WTC11 (cell line): Measurements from ENCODE around the gene OCIAD1. TPM values are rescaled to one million over a fixed set of nuclear protein-coding genes. Genes with fewer than 3 reads are reported as not detected.

Experiments
- CBFB ChIP-seq: sonication (generic); formaldehyde crosslinking; IDR thresholded peaks from 2 replicates; pipeline ENCODE4 v1.8.1; 2022; ENCODE audit warnings: mild to moderate bottlenecking, low read depth, missing genetic modification reagents
- CREB1 ChIP-seq: sonication (generic); formaldehyde crosslinking; IDR thresholded peaks from 2 replicates; pipeline ENCODE4 v1.8.0; 2023; ENCODE audit warnings: mild to moderate bottlenecking, missing genetic modification reagents
- FOXK1 ChIP-seq: sonication (generic); formaldehyde crosslinking; IDR thresholded peaks from 2 replicates; pipeline ENCODE4 v1.8.0; 2022; ENCODE audit warnings: mild to moderate bottlenecking, moderate library complexity, missing genetic modification reagents
- FOXP1 ChIP-seq: sonication (generic); formaldehyde crosslinking; IDR thresholded peaks from 2 replicates; pipeline ENCODE4 v1.8.0; 2022; ENCODE audit warnings: missing genetic modification reagents, mild to moderate bottlenecking, moderate library complexity, borderline replicate concordance
- FOXP4 ChIP-seq: sonication (generic); formaldehyde crosslinking; IDR thresholded peaks from 2 replicates; pipeline ENCODE4 v1.8.0; 2022; ENCODE audit warnings: mild to moderate bottlenecking, missing genetic modification reagents
- GABPB1 ChIP-seq: sonication (generic); formaldehyde crosslinking; IDR thresholded peaks from 2 replicates; pipeline ENCODE4 v1.8.1; 2023; ENCODE audit warnings: mild to moderate bottlenecking, missing genetic modification reagents
- JAZF1 ChIP-seq: fragments of 250-450 bp; sonication (Bioruptor Pico); IDR thresholded peaks from 2 replicates; pipeline ENCODE4 v1.9.0; 2021; ENCODE audit warnings: moderate library complexity, mild to moderate bottlenecking, inconsistent platforms
- NR3C1 ChIP-seq: sonication (generic); formaldehyde crosslinking; conservative IDR thresholded peaks from 2 replicates; pipeline ENCODE4 v1.8.1; 2023; ENCODE audit warnings: low read depth, mild to moderate bottlenecking, missing genetic modification reagents
- SMAD3 ChIP-seq: sonication (generic); formaldehyde crosslinking; IDR thresholded peaks from 2 replicates; pipeline ENCODE4 v1.8.0; 2022; ENCODE audit warnings: missing genetic modification reagents, mild to moderate bottlenecking, borderline replicate concordance
- TEAD1 ChIP-seq: sonication (generic); formaldehyde crosslinking; IDR thresholded peaks from 2 replicates; pipeline ENCODE4 v1.8.0; 2022; ENCODE audit warnings: mild to moderate bottlenecking, missing genetic modification reagents
- ZNF121 ChIP-seq: sonication (generic); formaldehyde crosslinking; IDR thresholded peaks from 2 replicates; pipeline ENCODE4 v1.8.0; 2023; ENCODE audit warnings: missing genetic modification reagents
- ZNF232 ChIP-seq: sonication (generic); formaldehyde crosslinking; IDR thresholded peaks from 2 replicates; pipeline ENCODE4 v1.8.0; 2022; ENCODE audit warnings: mild to moderate bottlenecking, missing genetic modification reagents
- ZNF317 ChIP-seq: sonication (generic); formaldehyde crosslinking; IDR thresholded peaks from 2 replicates; pipeline ENCODE4 v1.8.1; 2023; ENCODE audit warnings: low read depth, mild to moderate bottlenecking, moderate library complexity, missing genetic modification reagents, borderline replicate concordance
- ZNF423 ChIP-seq: fragments of 250-450 bp; sonication (Bioruptor Pico); IDR thresholded peaks from 2 replicates; pipeline ENCODE4 v2.1.2; 2022; ENCODE audit warnings: mild to moderate bottlenecking, moderate library complexity
- total RNA-seq: library from RNA; stranded (reverse); gene quantifications from 3 replicates; pipeline ENCODE4 v1.2.3, GENCODE V29; 2021
- TF ChIP-seq, protein P1 (sequence below): sonication (generic); formaldehyde crosslinking; IDR thresholded peaks from 2 replicates; pipeline ENCODE4 v1.8.1; 2023; ENCODE audit warnings: mild to moderate bottlenecking, moderate library complexity, missing genetic modification reagents
- TF ChIP-seq, protein P2 (sequence below): sonication (generic); formaldehyde crosslinking; IDR thresholded peaks from 2 replicates; pipeline ENCODE4 v1.8.0; 2023; ENCODE audit warnings: missing genetic modification reagents
- TF ChIP-seq, protein P3 (sequence below): sonication (generic); formaldehyde crosslinking; IDR thresholded peaks from 2 replicates; pipeline ENCODE4 v1.8.1; 2023; ENCODE audit warnings: mild to moderate bottlenecking, missing genetic modification reagents
- TF ChIP-seq, protein P4 (sequence below): sonication (generic); formaldehyde crosslinking; IDR thresholded peaks from 2 replicates; pipeline ENCODE4 v1.8.1; 2022; ENCODE audit warnings: low read depth, mild to moderate bottlenecking, moderate library complexity, missing genetic modification reagents, borderline replicate concordance
- TF ChIP-seq, protein P5 (sequence below): sonication (generic); formaldehyde crosslinking; IDR thresholded peaks from 2 replicates; pipeline ENCODE4 v1.8.1; 2022; ENCODE audit warnings: mild to moderate bottlenecking, moderate library complexity, missing genetic modification reagents
- TF ChIP-seq, protein P6 (sequence below): sonication (generic); formaldehyde crosslinking; IDR thresholded peaks from 2 replicates; pipeline ENCODE4 v1.8.0; 2023; ENCODE audit warnings: mild to moderate bottlenecking, missing genetic modification reagents
- TF ChIP-seq, protein P7 (sequence below): sonication (generic); formaldehyde crosslinking; IDR thresholded peaks from 2 replicates; pipeline ENCODE4 v1.8.0; 2022; ENCODE audit warnings: mild to moderate bottlenecking, missing genetic modification reagents

The OCIAD1 gene
- total RNA-seq, 1 experiment from 2014 or later, result 135 TPM

DNA sequence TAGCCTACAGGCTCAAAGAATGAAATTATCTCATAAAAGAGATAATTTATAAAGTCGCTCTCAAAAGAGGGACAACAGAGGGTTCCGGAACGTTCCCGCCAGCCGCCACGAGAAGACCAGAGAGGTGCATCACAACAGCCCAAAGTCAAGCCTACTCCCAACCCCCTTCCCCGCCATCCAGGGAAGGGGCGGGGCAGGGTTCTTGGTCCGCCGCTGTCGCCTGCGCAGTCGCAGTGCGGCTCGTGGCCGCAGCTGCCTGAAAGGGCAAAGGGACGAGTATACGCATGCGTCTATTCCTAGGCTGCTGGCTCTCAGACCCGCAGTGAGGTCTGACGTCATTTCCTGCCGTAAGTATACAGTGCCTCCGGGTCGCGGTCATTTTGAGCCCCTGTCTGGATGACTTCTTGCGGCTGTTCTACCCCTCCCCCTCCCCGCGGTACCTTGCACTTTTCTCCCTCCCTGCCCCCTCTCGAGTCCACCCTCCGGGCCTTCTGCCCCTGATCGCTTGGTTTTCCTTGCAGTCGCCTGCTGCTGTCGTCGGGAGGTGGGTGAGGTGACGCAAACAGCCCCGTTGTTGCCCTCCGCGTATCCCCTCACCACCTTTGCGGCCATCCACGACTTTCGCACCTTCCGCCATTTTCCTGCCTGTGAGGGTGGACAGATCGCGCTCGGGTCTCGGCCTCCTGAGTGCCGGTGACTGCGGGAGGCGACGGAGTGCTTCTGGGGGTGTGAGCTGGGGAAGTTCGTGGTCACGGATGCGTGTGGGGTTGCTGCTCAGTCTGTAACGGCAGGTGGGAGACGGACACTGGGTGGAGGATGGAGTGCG is at the start of gene OCIAD1 (continued):
- TF ChIP-seq, protein P1, sequence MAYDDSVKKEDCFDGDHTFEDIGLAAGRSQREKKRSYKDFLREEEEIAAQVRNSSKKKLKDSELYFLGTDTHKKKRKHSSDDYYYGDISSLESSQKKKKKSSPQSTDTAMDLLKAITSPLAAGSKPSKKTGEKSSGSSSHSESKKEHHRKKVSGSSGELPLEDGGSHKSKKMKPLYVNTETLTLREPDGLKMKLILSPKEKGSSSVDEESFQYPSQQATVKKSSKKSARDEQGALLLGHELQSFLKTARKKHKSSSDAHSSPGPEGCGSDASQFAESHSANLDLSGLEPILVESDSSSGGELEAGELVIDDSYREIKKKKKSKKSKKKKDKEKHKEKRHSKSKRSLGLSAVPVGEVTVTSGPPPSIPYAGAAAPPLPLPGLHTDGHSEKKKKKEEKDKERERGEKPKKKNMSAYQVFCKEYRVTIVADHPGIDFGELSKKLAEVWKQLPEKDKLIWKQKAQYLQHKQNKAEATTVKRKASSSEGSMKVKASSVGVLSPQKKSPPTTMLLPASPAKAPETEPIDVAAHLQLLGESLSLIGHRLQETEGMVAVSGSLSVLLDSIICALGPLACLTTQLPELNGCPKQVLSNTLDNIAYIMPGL (CRISPR knock-in tag), result 0 out of 2 replicates have a peak, but pooled peaks have one; percentile 40
- TF ChIP-seq FOXP1, result peak; percentile 82
- TF ChIP-seq, protein P2, sequence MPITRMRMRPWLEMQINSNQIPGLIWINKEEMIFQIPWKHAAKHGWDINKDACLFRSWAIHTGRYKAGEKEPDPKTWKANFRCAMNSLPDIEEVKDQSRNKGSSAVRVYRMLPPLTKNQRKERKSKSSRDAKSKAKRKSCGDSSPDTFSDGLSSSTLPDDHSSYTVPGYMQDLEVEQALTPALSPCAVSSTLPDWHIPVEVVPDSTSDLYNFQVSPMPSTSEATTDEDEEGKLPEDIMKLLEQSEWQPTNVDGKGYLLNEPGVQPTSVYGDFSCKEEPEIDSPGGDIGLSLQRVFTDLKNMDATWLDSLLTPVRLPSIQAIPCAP, result no peak
- peak; percentile 69; the same call in 1 of the 2 replicates for TF ChIP-seq FOXK1 (CRISPR knock-in tag)
- no peak for TF ChIP-seq ZNF317 (CRISPR knock-in tag)
- TF ChIP-seq FOXP4, result no peak
- TF ChIP-seq GABPB1 (CRISPR knock-in tag), result peak; percentile 22; the same call in 1 of the 2 replicates
- no peak for TF ChIP-seq JAZF1 (CRISPR knock-in tag)
- no peak for TF ChIP-seq NR3C1
- 0 out of 2 replicates have a peak, but pooled peaks have one; percentile 27 for TF ChIP-seq TEAD1
- TF ChIP-seq, protein P3, sequence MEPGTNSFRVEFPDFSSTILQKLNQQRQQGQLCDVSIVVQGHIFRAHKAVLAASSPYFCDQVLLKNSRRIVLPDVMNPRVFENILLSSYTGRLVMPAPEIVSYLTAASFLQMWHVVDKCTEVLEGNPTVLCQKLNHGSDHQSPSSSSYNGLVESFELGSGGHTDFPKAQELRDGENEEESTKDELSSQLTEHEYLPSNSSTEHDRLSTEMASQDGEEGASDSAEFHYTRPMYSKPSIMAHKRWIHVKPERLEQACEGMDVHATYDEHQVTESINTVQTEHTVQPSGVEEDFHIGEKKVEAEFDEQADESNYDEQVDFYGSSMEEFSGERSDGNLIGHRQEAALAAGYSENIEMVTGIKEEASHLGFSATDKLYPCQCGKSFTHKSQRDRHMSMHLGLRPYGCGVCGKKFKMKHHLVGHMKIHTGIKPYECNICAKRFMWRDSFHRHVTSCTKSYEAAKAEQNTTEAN (CRISPR knock-in tag), result peak; percentile 66; the same call in 1 of the 2 replicates
- TF ChIP-seq ZNF232 (CRISPR knock-in tag), result peak; percentile 84; the same call in 1 of the 2 replicates
- TF ChIP-seq, protein P4, sequence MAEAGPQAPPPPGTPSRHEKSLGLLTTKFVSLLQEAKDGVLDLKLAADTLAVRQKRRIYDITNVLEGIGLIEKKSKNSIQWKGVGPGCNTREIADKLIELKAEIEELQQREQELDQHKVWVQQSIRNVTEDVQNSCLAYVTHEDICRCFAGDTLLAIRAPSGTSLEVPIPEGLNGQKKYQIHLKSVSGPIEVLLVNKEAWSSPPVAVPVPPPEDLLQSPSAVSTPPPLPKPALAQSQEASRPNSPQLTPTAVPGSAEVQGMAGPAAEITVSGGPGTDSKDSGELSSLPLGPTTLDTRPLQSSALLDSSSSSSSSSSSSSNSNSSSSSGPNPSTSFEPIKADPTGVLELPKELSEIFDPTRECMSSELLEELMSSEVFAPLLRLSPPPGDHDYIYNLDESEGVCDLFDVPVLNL (CRISPR knock-in tag), result 0 out of 2 replicates have a peak, but pooled peaks have one; percentile 16
- TF ChIP-seq SMAD3 (CRISPR knock-in tag), result peak; percentile 90; the same call in 1 of the 2 replicates
- TF ChIP-seq CREB1, result peak; percentile 59
- TF ChIP-seq, protein P5, sequence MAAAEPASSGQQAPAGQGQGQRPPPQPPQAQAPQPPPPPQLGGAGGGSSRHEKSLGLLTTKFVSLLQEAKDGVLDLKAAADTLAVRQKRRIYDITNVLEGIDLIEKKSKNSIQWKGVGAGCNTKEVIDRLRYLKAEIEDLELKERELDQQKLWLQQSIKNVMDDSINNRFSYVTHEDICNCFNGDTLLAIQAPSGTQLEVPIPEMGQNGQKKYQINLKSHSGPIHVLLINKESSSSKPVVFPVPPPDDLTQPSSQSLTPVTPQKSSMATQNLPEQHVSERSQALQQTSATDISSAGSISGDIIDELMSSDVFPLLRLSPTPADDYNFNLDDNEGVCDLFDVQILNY (CRISPR knock-in tag), result peak; percentile 33; the same call in 1 of the 2 replicates
- TF ChIP-seq CBFB, result no peak
- TF ChIP-seq ZNF121, result no peak
- TF ChIP-seq, protein P6, sequence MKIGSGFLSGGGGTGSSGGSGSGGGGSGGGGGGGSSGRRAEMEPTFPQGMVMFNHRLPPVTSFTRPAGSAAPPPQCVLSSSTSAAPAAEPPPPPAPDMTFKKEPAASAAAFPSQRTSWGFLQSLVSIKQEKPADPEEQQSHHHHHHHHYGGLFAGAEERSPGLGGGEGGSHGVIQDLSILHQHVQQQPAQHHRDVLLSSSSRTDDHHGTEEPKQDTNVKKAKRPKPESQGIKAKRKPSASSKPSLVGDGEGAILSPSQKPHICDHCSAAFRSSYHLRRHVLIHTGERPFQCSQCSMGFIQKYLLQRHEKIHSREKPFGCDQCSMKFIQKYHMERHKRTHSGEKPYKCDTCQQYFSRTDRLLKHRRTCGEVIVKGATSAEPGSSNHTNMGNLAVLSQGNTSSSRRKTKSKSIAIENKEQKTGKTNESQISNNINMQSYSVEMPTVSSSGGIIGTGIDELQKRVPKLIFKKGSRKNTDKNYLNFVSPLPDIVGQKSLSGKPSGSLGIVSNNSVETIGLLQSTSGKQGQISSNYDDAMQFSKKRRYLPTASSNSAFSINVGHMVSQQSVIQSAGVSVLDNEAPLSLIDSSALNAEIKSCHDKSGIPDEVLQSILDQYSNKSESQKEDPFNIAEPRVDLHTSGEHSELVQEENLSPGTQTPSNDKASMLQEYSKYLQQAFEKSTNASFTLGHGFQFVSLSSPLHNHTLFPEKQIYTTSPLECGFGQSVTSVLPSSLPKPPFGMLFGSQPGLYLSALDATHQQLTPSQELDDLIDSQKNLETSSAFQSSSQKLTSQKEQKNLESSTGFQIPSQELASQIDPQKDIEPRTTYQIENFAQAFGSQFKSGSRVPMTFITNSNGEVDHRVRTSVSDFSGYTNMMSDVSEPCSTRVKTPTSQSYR (CRISPR knock-in tag), result peak; percentile 94; the same call in 1 of the 2 replicates
- TF ChIP-seq ZNF423, result no peak
- TF ChIP-seq, protein P7, sequence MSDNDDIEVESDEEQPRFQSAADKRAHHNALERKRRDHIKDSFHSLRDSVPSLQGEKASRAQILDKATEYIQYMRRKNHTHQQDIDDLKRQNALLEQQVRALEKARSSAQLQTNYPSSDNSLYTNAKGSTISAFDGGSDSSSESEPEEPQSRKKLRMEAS, result peak; percentile 52; the same call in 1 of the 2 replicates
